Stimulated activated CD4-positive, alpha-beta T cell treated with anti-CD3 and anti-CD28 coated beads, TNF-alpha, amount 100 ng/mL, for 1 hour (primary cell): Measurements from ENCODE around the gene ZNF525.
"Not testable (repeated sequence)": the region's sequence is repeated elsewhere in the genome, so short reads cannot be mapped to it uniquely, and the experiment has no call there.

Experiments
- DNase-seq, 3 donors: peaks; one replicate each; pipeline ENCODE4 v3.0.0-alpha.2; 2020; ENCODE audit warnings: low read depth in 3 of 3, low spot score in 1 of 3

Gene ZNF525

DNA sequence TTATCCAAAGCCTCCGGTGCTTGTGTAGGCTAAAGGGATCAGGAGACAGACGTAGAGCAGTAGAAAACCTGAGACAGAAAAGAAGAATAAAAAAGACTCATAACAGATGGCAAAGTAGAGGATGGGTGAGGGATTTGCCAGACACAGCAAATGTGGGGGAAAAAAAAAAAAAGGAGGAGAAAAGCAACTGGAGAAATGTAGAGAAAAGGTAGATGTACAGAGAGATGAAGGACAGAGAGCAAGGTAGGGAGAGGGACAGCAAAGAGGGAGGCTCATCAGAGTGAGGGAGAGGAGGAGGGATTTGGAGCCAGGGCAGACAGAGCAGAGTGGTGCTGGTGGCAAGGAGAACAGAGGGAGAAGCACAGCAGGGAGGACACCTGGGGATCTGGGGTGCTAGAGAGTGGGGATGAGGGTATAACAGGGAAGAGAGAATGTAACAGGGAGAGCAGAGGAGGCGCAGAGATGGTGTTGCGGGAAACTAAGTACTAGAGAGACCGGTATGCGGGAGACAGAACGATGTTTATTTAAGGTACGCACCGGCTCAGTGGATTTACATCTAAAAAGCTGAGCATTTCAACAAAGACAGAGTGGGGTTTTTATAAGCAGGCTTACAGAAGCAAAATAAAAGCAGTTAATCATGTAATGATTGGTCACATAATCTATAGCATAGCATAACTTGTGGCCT lies 30.5 kb downstream of the ZNF525 start:
- not testable (repeated sequence) for DNase-seq

GRCh38 chr19:53396525-53396868 lies 31.0 kb downstream of the ZNF525 start:
- DNase-seq, result no peak

GRCh38 chr19:53397918-53398317 lies 32.4 kb downstream of the ZNF525 start:
- DNase-seq, result not testable (repeated sequence)

- DNase-seq, result no peak
These were observed 44.1 kb downstream of the ZNF525 start for GRCh38 chr19:53409505-53410204.

DNA sequence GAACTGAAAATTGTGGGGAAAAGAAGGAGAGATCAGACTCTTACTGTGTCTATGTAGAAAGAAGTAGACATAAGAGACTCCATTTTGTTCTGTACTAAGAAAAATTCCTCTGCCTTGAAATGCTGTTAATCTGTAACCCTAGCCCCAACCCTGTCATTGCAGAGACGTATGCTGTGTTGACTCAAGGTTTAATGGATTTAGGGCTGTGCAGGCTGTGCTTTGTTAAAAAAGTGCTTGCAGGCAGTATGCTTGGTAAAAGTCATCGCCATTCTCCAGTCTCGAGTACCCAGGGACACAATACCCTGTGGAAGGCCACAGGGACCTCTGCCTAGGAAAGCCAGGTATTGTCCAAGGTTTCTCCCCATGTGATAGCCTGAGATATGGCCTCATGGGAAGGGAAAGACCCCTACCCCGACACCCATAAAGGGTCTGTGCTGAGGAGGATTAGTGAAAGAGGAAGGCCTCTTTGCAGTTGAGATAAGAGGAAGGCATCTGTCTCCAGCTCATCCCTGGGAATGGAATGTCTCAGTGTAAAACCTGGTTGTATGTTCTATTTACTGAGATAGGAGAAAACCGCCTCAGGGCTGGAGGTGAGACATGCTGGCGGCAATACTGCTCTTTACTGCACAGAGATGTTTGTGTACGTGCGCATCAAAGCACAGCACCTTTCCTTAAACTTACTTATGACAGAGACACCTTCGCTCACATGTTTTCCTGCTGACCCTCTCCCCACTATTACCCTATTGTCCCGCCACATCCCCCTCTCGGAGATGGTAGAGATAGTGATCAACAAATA lies 55.2 kb downstream of the ZNF525 start:
- DNase-seq, result not testable (repeated sequence)

DNA sequence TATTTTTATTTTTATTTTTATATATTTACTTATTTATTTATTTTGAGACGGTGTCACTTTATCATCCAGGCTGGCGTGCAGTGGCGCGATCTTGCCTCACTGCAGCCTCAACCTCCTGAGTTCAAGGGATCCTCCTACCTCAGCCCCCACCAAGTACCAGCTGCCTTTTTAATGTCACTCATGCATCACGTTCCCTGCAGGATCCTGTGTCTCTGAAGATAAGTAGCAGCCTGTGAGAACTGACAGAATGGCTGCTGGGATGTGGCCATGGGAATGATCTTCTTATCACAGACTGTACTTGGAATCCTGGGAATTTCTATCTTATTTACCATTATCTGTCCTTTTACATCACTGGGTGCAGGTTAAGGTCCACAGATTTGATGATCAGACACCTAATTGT lies 57.0 kb downstream of the ZNF525 start:
- DNase-seq, result no peak

GRCh38 chr19:53423074-53423473 lies 57.6 kb downstream of the ZNF525 start:
- not testable (repeated sequence) for DNase-seq

- not testable (repeated sequence) for DNase-seq
These were observed 58.2 kb downstream of the ZNF525 start for GRCh38 chr19:53423680-53424079.

GRCh38 chr19:53424968-53425597 lies 59.6 kb downstream of the ZNF525 start:
- peak; percentile 35 to 51 (median 41) for DNase-seq

DNA sequence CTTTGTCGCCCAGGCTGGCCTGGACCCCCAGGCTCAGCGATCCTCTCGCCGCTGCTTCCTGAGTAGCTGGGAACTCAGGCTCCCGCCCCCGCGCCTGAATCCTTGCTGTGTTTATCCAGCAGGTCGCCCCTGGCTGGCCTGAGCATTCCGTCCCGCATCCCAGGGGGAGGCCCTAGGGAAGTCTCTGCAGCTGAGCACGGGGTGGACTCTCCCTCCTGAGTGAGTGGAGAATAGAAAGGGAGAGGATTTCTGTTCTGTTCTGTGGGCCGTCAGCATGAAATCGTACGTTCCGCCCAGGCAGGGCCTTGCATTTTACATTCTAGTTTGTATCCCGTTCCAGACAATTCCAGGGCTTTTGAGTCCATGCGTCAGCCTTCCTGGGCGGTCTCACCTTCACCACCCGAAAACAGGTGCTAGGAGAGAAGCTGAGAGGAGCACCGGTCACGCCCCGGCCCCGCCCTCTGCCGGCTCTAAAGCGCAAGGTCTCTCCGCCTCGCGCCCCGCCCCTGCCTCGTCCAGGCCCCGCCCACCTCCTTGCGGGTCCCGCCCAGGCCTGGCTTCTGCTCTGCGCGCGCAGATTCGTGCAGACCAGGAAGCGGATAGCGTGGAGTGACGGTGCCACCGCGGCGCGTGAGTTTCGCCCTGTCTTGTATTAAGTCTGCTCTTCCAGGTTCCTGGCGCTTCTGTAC lies 66.0 kb downstream of the ZNF525 start, which contains the start of gene ZNF761:
TSS of gene ZNF761 (plus strand) at position 586 of the 689 bp plus-strand sequence. CDS start 15,285 bp downstream, outside the sequence.
- peak; percentile 94 to 99 (median 98) for DNase-seq

- no peak for DNase-seq
These were observed 66.7 kb downstream of the ZNF525 start for GRCh38 chr19:53432088-53432661.
